ENCODE measurements around the gene WT1. TPM values are rescaled to one million over a fixed set of nuclear protein-coding genes. Genes with fewer than 3 reads are reported as not detected.

WT1 gene
- total and polyA plus RNA-seq, 2 of the 8 experiments (the other 6 are each of a cell fraction or from before 2014, with no cell fraction given), result 0.05 to 0.17 TPM

GRCh38 chr11:32464078-32464477, 28.7 kb upstream of the WT1 start (continued):
- TF ChIP-seq CHD7 (IDR thresholded peaks at IDR 0.05; ENCODE audit: insufficient replicate concordance, low read length) (no peak), KDM1A (IDR thresholded peaks at IDR 0.05; ENCODE audit: borderline replicate concordance, low read length) (no peak), CEBPB (IDR thresholded peaks at IDR 0.05; ENCODE audit: low read depth, low read length) (no peak), SP1 (IDR thresholded peaks at IDR 0.05; ENCODE audit: low read depth, low read length) (no peak), TBP (IDR thresholded peaks at IDR 0.05; ENCODE audit: low read depth, low read length) (no peak), CREB1 (IDR thresholded peaks at IDR 0.05) (no peak), RXRA (IDR thresholded peaks at IDR 0.05; ENCODE audit: insufficient read depth, low read depth, low read length) (no peak), EP300 (IDR thresholded peaks at IDR 0.05; ENCODE audit: borderline replicate concordance in 1 of 2, low read depth in 2 of 2, low read length in 2 of 2) (no peak), NANOG (IDR thresholded peaks at IDR 0.05; ENCODE audit: insufficient read depth, low read depth, low read length, poor library complexity, severe bottlenecking) (no peak), SRF (IDR thresholded peaks at IDR 0.05; ENCODE audit: low read depth, low read length) (no peak), BCL11A (IDR thresholded peaks at IDR 0.05; ENCODE audit: low read depth in 2 of 2, low read length in 2 of 2) (no peak), RBBP5 (IDR thresholded peaks at IDR 0.05; ENCODE audit: borderline replicate concordance, low read depth, low read length) (no peak)

All from H1 (cell line).